Stomach (tissue), 9 donors: ENCODE results near the gene UTP14C. TPM values are rescaled to one million over a fixed set of nuclear protein-coding genes. Genes with fewer than 3 reads are reported as not detected.

Source experiments
- DNase-seq, 2 donors: peaks; one replicate each; pipeline versions ENCODE4 v3.0.0 to v3.0.0-alpha.2; 2013 to 2019
- H3K27ac ChIP-seq, 5 donors: fragments of 200-600 bp in 4 of 5; sonication (generic) in 4 of 5; one replicate each; pipeline ENCODE4 v1.5.1; 2013 to 2019; ENCODE audit warnings: mild to moderate bottlenecking in 1 of 5, moderate library complexity in 1 of 5
- H3K27me3 ChIP-seq, 3 donors: fragments of 200-600 bp; sonication (generic); one replicate each; pipeline ENCODE4 v1.5.1; 2017 to 2019; ENCODE audit warnings: mixed run types in 1 of 3
- H3K36me3 ChIP-seq, 4 donors: fragments of 200-600 bp; sonication (generic); 1 replicate in 3 of 4; 2 replicates in 1 of 4; pipeline ENCODE4 v1.5.1; 2016 to 2019
- H3K4me1 ChIP-seq, 4 donors: fragments of 200-600 bp; sonication (generic); one replicate each; pipeline ENCODE4 v1.5.1; 2016 to 2019
- H3K4me3 ChIP-seq, 4 donors: fragments of 200-600 bp; sonication (generic) in 3 of 4; one replicate each; pipeline ENCODE4 v1.5.1; 2016 to 2019; ENCODE audit warnings: mild to moderate bottlenecking in 1 of 4
- H3K9me3 ChIP-seq, 4 donors: fragments of 200-600 bp; sonication (generic); one replicate each; pipeline ENCODE4 v1.5.1; 2016 to 2019
- EP300 ChIP-seq: sonication (generic); formaldehyde crosslinking; IDR thresholded peaks from one replicate; pipeline ENCODE4 v1.6.1; 2017; ENCODE audit warnings: antibody characterized with exemption
- POLR2A ChIP-seq, 4 donors: fragments of 450-650 bp; IDR thresholded peaks; one replicate each; pipeline ENCODE4 v1.6.1; 2016; ENCODE audit warnings: antibody characterized with exemption in 4 of 4, control low read depth in 2 of 4, mild to moderate bottlenecking in 1 of 4, moderate library complexity in 1 of 4
- POLR2AphosphoS5 ChIP-seq, 3 donors: sonication (generic); formaldehyde crosslinking; IDR thresholded peaks; one replicate each; pipeline ENCODE4 v1.6.1; 2016; ENCODE audit warnings: antibody characterized with exemption in 3 of 3
- WGBS, 5 donors: extraction: QIAGEN DNeasy Blood & Tissue Kit in 3 of 5; methylation state at CpG; one replicate each; pipeline versions ENCODE4 v1.1.5 to v1.1.7; 2013 to 2018; 5-methylcytosine and 5-hydroxymethylcytosine counted together
- intact Hi-C: fragments of 100-400 bp; cut with DNase I; formaldehyde crosslinking; loops from one replicate; pipeline ENCODE4 v1.15.1; 2023; ENCODE audit warnings: low total_unique reads
- polyA plus RNA-seq, 3 donors: library from polyadenylated mRNA; stranded (reverse); fragments of 200-250 nt; gene quantifications; one replicate each; pipeline ENCODE4 v1.2.3, GENCODE V29; 2013
- total RNA-seq, 5 donors: library from RNA; depleted of rRNA; stranded (reverse); fragments of >200 nt; gene quantifications; one replicate each; pipeline versions ENCODE4 v1.1.0 to v1.2.3, GENCODE V29; 2014 to 2016
- TF ChIP-seq, protein P1 (sequence below), 7 experiments: fragments of 450-650 bp in 4 of 7; fragments of 200-600 bp in 3 of 7; sonication (generic) in 3 of 7; IDR thresholded peaks; one replicate each; pipeline ENCODE4 v1.5.1; 2016 to 2019; ENCODE audit warnings: antibody characterized with exemption in 7 of 7, control low read depth in 2 of 7, mild to moderate bottlenecking in 1 of 7
- donor health status: healthy with polysubstance abuse.
- donor health status: Bipolar disorder and iron deficiency.
- donor health status: healthy.

The UTP14C gene
- total and polyA plus RNA-seq, 8 donors = 2.3 to 21.7 (median 5.3) TPM

DNA sequence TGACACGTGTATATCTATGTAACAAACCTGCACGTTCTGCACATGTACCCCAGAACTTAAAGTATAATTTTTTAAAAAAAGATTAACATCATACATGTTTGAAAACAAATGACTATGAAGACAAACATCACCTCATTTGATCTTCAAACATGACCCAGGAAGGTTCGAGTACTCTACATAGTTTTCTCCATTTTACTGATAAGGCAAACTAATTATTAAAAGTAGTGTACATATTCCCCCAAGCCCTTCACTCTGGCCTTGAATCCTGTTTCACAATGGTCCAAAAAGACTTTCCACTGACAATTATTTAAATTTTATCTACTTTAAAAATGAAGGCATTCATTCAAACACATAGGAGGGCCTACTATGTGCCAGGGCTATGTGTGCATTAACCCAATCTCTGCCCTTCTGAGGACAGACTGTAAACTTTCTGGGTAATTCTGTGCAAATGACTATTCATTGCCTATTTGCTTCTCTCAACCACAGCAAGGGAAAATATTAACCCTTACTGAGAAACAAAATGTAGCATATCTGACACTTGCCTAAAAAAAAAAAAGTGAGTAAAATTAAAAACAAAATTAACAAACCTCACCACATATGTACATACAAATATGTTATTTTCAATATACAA lies 35.4 kb upstream of the UTP14C start:
- 69 to 78% (median 70%) methylated on average over 3 of the region's 3 CpGs for WGBS, 5 donors

DNA sequence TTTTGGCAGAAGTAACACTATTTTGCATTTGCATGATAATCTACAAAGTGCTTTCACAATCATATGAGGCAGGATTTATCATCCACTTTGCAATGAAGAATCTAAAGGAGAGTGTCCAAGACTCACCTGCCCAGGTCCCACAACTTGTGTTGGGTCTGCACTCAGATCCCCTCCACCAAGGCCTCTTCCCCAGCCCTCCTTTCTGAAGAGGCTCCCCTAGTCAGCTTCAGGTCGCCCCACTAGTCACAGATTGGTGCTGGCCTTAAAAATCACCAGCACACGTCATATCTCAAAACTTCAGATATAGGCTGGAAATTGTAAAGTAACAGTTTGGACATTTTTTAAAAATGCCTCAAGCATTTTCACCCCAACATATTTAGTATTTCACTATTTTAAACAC lies 30.8 kb upstream of the UTP14C start:
- intact Hi-C loops = no loop called here
- Histone ChIP-seq H3K27ac (no peak overlapping the region), H3K27me3 (no peaks in the 10 kb centered on the region), H3K4me3 (no peak overlapping the region), H3K4me1 (peaks cover 20 to 45% (median 33%) of the 10 kb centered on the region in 4 donors), H3K36me3 (no peaks in the 10 kb centered on the region), H3K9me3 (no peaks in the 10 kb centered on the region)
- DNase-seq = no peak
- WGBS, 5 donors = 85 to 89% (median 88%) methylated on average over 2 of the region's 2 CpGs
- TF ChIP-seq POLR2AphosphoS5 (IDR thresholded peaks at IDR 0.05) (no peak), POLR2A (IDR thresholded peaks at IDR 0.05) (no peak), EP300 (no peak)
- TF ChIP-seq, protein P1, sequence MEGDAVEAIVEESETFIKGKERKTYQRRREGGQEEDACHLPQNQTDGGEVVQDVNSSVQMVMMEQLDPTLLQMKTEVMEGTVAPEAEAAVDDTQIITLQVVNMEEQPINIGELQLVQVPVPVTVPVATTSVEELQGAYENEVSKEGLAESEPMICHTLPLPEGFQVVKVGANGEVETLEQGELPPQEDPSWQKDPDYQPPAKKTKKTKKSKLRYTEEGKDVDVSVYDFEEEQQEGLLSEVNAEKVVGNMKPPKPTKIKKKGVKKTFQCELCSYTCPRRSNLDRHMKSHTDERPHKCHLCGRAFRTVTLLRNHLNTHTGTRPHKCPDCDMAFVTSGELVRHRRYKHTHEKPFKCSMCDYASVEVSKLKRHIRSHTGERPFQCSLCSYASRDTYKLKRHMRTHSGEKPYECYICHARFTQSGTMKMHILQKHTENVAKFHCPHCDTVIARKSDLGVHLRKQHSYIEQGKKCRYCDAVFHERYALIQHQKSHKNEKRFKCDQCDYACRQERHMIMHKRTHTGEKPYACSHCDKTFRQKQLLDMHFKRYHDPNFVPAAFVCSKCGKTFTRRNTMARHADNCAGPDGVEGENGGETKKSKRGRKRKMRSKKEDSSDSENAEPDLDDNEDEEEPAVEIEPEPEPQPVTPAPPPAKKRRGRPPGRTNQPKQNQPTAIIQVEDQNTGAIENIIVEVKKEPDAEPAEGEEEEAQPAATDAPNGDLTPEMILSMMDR (IDR thresholded peaks at IDR 0.05) = no peak

More for the DNA sequence above, 35.4 kb upstream of the UTP14C start:
- Histone ChIP-seq H3K27me3 (no peaks in the 10 kb centered on the region), H3K9me3 (no peaks in the 10 kb centered on the region), H3K36me3 (no peaks in the 10 kb centered on the region), H3K27ac (no peak overlapping the region), H3K4me1 (no peaks in the 10 kb centered on the region), H3K4me3 (no peak overlapping the region)
- TF ChIP-seq POLR2A (IDR thresholded peaks at IDR 0.05) = no peak
- TF ChIP-seq, protein P1 (IDR thresholded peaks at IDR 0.05) = no peak
- no peak for TF ChIP-seq POLR2AphosphoS5 (IDR thresholded peaks at IDR 0.05)
- no peak for TF ChIP-seq EP300
- intact Hi-C loops = no loop called here
- DNase-seq = no peak

DNA sequence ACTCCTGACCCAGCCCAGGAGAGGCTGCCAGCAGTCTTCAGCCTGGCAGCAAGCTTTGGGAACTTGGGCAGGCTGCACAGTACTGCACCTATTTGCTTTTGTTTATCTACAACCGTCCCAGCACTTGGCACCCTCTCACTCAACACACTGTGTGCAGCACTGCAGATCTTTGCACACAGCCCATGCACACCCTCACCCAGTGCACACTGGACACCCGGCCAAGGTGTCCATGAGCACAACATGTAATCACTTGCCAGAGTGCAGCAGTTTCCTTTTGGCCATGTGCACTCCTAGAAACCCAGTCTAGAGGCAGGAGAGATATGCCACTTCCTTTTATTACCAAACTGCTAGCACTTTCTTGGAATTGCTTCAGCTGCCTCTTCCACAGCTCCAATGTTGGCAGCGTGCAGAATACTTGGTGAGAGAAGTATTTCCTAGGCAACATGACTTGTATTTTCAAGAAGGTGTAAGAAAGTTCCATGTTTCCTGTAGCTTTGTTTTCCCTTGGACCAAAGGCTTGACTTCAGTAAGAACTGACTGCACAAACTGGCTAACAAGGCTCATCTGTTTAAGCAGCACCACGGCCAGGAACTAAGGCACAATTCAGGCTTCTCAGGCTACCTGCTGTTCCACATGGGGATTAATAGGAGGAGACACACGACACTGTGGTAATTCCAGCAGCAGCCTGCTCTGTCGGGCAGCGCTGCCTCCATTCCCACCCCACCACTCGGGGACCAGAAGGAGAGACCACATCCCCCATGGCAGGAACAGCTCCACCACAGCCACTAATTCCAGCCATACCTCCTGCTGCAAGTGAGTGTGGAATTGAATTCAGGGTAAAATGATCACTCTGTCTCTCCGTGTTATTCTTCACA lies 28.6 kb upstream of the UTP14C start:
- DNase-seq = peak; percentile 42 to 74
- H3K4me3 ChIP-seq = peak overlapping the region in 1 of 4 donors; percentile 2
- WGBS, 5 donors = 26 to 34% (median 33%) methylated on average over 9 of the region's 9 CpGs
- H3K4me1 ChIP-seq = peaks cover 40 to 67% (median 51%) of the 10 kb centered on the region in 4 donors
- intact Hi-C loops = no loop called here
- H3K27me3 ChIP-seq = no peaks in the 10 kb centered on the region
- no peaks in the 10 kb centered on the region for H3K36me3 ChIP-seq
- TF ChIP-seq, protein P1 (IDR thresholded peaks at IDR 0.05) = no peak
- TF ChIP-seq POLR2A (IDR thresholded peaks at IDR 0.05) = no peak
- TF ChIP-seq POLR2AphosphoS5 (IDR thresholded peaks at IDR 0.05) = peak in 2 of 3 donors; percentile 43 to 59
- no peak for TF ChIP-seq EP300
- H3K9me3 ChIP-seq = no peaks in the 10 kb centered on the region
- H3K27ac ChIP-seq = peak overlapping the region; percentile 31 to 71 (median 62)

DNA sequence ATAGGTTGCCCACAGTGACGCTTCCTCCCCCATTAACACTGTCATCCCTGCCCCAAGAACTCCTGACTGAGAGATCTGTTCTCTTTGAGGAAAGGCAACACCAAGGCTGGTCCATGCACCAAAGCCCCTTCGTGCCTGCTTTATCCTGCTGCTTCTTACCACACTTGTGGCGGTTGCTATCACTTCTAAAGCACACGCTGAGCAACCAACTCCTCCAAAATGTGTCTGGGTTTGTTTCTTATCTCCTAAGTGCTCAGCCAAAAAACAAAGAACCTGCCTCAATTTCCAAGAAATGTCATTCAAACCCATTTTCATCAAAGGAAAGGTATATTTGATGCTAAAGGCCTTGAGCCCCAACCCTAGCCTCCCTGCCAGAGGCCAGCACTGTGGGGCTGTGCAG lies 27.9 kb upstream of the UTP14C start:
- WGBS, 5 donors = 80 to 94% (median 84%) methylated on average over 4 of the region's 4 CpGs
- no peaks in the 10 kb centered on the region for H3K9me3 ChIP-seq
- DNase-seq = no peak
- TF ChIP-seq EP300 (no peak), POLR2A (IDR thresholded peaks at IDR 0.05) (no peak), POLR2AphosphoS5 (IDR thresholded peaks at IDR 0.05) (no peak)
- TF ChIP-seq, protein P1 (IDR thresholded peaks at IDR 0.05) = no peak
- no peak overlapping the region for H3K4me3 ChIP-seq
- peaks cover 41 to 69% (median 51%) of the 10 kb centered on the region in 4 donors for H3K4me1 ChIP-seq
- H3K36me3 ChIP-seq = no peaks in the 10 kb centered on the region
- H3K27ac ChIP-seq = peak overlapping the region in 3 of 5 donors; percentile 49 to 71 (median 69)
- no peaks in the 10 kb centered on the region for H3K27me3 ChIP-seq
- intact Hi-C loops = no loop called here
